Left ventricle myocardium inferior (tissue), 1 donor: ENCODE results near the gene MCM8. TPM values are rescaled to one million over a fixed set of nuclear protein-coding genes. Genes with fewer than 3 reads are reported as not detected.
A peak's percentile ranks its signal among the peaks of the same experiment; 100 is the strongest.

Experiments
- DNase-seq: peaks from one replicate; pipeline ENCODE4 v3.0.0-alpha.2; 2020
- H3K27ac ChIP-seq: fragments of 200-600 bp; replicated peaks from 2 replicates; pipeline ENCODE4 v1.8.0; 2021
- H3K27me3 ChIP-seq: fragments of 200-600 bp; 2 replicates; pipeline ENCODE4 v1.8.0; 2021; ENCODE audit warnings: low read depth
- H3K36me3 ChIP-seq: fragments of 200-600 bp; 2 replicates; pipeline ENCODE4 v1.8.0; 2021
- H3K4me1 ChIP-seq: fragments of 200-600 bp; 2 replicates; pipeline ENCODE4 v1.8.0; 2021
- H3K4me3 ChIP-seq: fragments of 200-600 bp; 2 replicates; pipeline ENCODE4 v1.8.0; 2021; ENCODE audit warnings: mild to moderate bottlenecking, moderate library complexity
- H3K9me3 ChIP-seq: fragments of 200-600 bp; replicated peaks from 2 replicates; pipeline ENCODE4 v1.8.0; 2021
- intact Hi-C: fragments of 100-400 bp; cut with micrococcal nuclease; formaldehyde crosslinking; loops from one replicate; pipeline ENCODE4 v1.11.0; 2022
- total RNA-seq: library from RNA; stranded (reverse); fragmentation: NEBNext Ultra II Directional; extraction: Animal tissue kit (Norgen Biotek cat#: 25700); gene quantifications from one replicate; pipeline ENCODE4 v1.2.1, GENCODE V29; 2021
- TF ChIP-seq, protein P1 (sequence below): fragments of 200-600 bp; IDR thresholded peaks from 2 replicates; pipeline ENCODE4 v1.8.0; 2021; ENCODE audit warnings: antibody characterized with exemption, mild to moderate bottlenecking, borderline replicate concordance
- donor health status: DM: no; HTN: yes; CAD: no; lungs with severe emphysema.

The MCM8 gene
- total RNA-seq, 1 donor from 2014 or later = 6.9 TPM

DNA sequence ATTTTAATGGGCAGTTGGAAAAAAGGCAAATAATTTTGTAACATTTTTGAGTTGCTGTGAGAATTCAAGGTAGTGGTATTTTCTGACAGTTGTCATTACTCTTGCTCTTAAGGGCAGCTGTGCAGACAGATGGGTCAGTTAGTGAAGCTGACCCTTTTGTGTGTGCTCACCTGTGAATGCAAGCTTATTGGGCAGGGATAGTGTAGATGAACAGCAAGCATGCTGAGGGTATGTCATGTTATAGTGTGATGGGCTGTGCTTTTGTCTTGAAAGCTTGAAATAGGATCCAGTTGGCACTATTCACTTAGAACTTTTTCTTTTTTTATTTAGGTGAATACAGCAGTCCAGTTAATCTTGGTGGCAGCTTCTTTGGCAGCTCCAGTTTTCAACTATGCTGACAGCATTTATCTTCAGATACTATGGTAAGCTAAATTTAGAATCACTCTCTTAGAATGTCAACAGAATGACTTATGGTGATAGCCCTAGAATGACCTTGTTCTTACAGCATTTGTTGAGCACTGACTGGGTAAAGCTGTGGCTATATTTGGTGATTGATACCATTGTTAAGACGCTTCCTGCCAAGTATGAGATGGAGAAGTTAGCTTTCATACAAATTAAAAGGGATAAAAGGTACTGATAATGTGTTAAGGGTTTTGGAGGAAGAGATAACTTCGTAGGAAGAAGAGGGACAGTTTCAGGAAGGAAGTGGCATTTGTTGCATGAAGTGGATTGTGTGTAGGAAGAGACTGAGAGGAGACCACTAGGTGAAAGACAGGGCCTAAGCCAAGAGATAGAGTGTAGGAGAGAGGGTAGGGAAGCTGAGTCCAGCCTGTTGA is 83.9 kb downstream of the MCM8 start:
- Histone ChIP-seq H3K27me3 (no peaks in the 10 kb centered on the region), H3K27ac (peak overlapping the region; percentile 83), H3K4me1 (peaks cover 91% of the 10 kb centered on the region), H3K9me3 (no peaks in the 10 kb centered on the region), H3K4me3 (no peak overlapping the region), H3K36me3 (peaks cover 54% of the 10 kb centered on the region)
- DNase-seq = no peak
- intact Hi-C loops = no loop called here
- TF ChIP-seq, protein P1, sequence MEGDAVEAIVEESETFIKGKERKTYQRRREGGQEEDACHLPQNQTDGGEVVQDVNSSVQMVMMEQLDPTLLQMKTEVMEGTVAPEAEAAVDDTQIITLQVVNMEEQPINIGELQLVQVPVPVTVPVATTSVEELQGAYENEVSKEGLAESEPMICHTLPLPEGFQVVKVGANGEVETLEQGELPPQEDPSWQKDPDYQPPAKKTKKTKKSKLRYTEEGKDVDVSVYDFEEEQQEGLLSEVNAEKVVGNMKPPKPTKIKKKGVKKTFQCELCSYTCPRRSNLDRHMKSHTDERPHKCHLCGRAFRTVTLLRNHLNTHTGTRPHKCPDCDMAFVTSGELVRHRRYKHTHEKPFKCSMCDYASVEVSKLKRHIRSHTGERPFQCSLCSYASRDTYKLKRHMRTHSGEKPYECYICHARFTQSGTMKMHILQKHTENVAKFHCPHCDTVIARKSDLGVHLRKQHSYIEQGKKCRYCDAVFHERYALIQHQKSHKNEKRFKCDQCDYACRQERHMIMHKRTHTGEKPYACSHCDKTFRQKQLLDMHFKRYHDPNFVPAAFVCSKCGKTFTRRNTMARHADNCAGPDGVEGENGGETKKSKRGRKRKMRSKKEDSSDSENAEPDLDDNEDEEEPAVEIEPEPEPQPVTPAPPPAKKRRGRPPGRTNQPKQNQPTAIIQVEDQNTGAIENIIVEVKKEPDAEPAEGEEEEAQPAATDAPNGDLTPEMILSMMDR = no peak

DNA sequence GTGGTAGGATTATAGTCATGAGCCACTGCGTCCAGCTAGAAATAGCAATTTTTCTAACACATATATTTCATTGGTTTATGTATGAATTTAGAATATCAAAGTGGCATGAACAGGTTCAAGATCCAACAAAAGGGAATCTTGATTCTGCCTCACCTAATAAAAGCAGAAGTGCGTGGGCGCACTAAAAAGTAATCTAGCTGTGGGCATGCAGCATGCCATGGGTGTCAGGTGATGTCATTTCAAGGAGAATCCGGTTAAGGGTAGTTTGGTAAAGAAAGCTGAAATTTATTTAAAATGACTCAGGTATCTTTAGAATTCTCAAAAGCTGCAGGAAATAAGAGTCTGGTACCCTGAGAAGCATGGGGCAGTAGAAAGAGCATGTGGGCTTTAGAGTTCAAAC is 85.8 kb downstream of the MCM8 start:
- Histone ChIP-seq H3K36me3 (peaks cover 73% of the 10 kb centered on the region), H3K27ac (peak overlapping the region; percentile 83), H3K9me3 (no peaks in the 10 kb centered on the region), H3K27me3 (no peaks in the 10 kb centered on the region), H3K4me3 (no peak overlapping the region), H3K4me1 (peaks cover 72% of the 10 kb centered on the region)
- TF ChIP-seq, protein P1 = no peak
- intact Hi-C loops = no loop called here
- DNase-seq = no peak

DNA sequence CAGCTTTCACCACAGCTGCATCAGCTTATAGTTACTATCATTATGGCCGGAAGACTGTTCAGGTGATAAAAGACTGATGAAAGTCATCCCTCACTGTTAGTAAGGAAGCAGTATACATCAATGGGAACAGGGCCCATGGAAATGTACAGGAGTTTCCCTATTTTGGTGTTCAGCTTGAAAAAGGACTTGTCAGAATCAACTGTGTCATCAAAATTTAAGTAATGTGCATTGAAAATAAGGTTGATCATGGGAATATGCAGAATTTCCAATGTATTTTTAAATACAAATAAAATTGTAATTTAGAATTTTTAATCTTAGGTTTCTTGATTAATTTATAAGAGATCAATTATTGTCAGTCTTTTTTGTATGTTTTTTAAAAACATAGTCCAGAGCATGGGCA is 86.6 kb downstream of the MCM8 start:
- intact Hi-C loops = no loop called here

DNA sequence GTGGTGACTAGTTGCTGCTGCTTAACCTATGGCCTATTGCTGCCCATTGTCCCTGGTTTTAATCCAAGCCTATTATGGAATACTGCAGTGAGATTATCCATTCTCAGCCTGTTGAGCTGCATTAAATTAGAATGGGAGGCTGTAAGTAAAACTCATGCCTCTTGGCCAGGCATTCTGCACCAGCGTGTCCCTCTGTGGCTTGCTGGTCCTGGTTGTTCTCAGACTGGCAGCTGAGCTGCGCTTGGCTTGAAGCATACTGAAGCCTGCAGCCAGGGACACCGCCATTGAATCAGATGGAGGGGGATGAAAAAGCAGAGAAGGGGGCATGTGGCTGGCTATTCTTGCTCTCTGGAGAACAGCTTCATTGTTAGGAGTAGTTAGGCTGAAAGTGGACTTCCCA is 87.8 kb downstream of the MCM8 start:
- peaks cover 52% of the 10 kb centered on the region for H3K4me1 ChIP-seq
- H3K27me3 ChIP-seq = no peaks in the 10 kb centered on the region
- DNase-seq = peak; percentile 40
- H3K9me3 ChIP-seq = no peaks in the 10 kb centered on the region
- peaks cover 75% of the 10 kb centered on the region for H3K36me3 ChIP-seq
- TF ChIP-seq, protein P1 = no peak
- H3K27ac ChIP-seq = peak overlapping the region; percentile 83
- intact Hi-C loops = no loop called here
- no peak overlapping the region for H3K4me3 ChIP-seq

More for the DNA sequence above, 86.6 kb downstream of the MCM8 start:
- Histone ChIP-seq H3K9me3 (no peaks in the 10 kb centered on the region), H3K27me3 (no peaks in the 10 kb centered on the region), H3K4me1 (peaks cover 64% of the 10 kb centered on the region), H3K27ac (peak overlapping the region; percentile 83), H3K4me3 (no peak overlapping the region), H3K36me3 (peaks cover 81% of the 10 kb centered on the region)
- TF ChIP-seq, protein P1 = no peak
- no peak for DNase-seq

DNA sequence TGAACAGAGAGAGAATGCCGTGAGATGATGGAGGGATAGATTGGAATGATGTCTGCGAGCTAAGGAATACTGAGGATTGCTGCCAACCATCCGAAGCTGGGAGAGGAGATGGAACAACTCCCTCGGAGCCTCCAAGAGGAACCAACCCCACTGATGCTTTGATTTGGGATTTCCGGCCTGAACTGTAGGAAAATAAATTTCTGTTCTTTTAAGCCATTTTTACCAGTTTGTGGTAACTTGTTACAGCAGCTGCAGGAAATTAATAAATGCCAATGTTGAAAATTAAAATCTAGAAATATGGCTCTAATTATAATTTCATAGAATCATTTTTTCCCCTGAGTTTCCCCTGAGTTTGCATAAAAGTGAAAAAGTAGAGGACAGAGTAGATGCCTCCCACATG is 89.3 kb downstream of the MCM8 start:
- Histone ChIP-seq H3K27ac (peak overlapping the region; percentile 2), H3K4me3 (no peak overlapping the region), H3K4me1 (peaks cover 38% of the 10 kb centered on the region), H3K27me3 (no peaks in the 10 kb centered on the region), H3K36me3 (peaks cover 69% of the 10 kb centered on the region), H3K9me3 (no peaks in the 10 kb centered on the region)
- TF ChIP-seq, protein P1 = no peak
- intact Hi-C loops = no loop called here
- DNase-seq = no peak
